Activated CD8-positive, alpha-beta T cell treated with anti-CD3 and anti-CD28 coated beads for 36 hours (primary cell): ENCODE data around the gene IL20. TPM values are rescaled to one million over a fixed set of nuclear protein-coding genes. Genes with fewer than 3 reads are reported as not detected.

Experiments
- ATAC-seq: fragments of 200-7000 bp; cut with Tn5 transposase; one replicate; pipeline ENCODE4 v1.10.0; 2021; ENCODE audit warnings: mild to moderate bottlenecking, moderate library complexity
- CTCF ChIA-PET: fragments of 350-600 bp; sonication (Branson Sonifier 250); formaldehyde crosslinking; loops from one replicate; lab custom pipeline; 2021; ENCODE audit warnings: antibody characterized with exemption; lab: Charles Lee
- POLR2A ChIA-PET: fragments of 350-600 bp; sonication (Branson Sonifier 250); formaldehyde crosslinking; loops from one replicate; lab custom pipeline; 2021; ENCODE audit warnings: antibody characterized with exemption; lab: Charles Lee
- DNase-seq: peaks from one replicate; pipeline ENCODE4 v3.0.0-alpha.2; 2020
- H3K27ac Mint-ChIP-seq: one replicate; pipeline ENCODE4 v1.8.0; 2021; ENCODE audit warnings: mild to moderate bottlenecking, mixed read lengths
- H3K27me3 Mint-ChIP-seq: one replicate; pipeline ENCODE4 v1.8.0; 2021; ENCODE audit warnings: mixed read lengths
- H3K36me3 Mint-ChIP-seq: one replicate; pipeline ENCODE4 v1.8.0; 2021; ENCODE audit warnings: low read depth, mixed read lengths
- H3K4me1 Mint-ChIP-seq: one replicate; pipeline ENCODE4 v1.8.0; 2021; ENCODE audit warnings: low read depth, mixed read lengths
- H3K4me3 Mint-ChIP-seq: one replicate; pipeline ENCODE4 v1.8.0; 2021; ENCODE audit warnings: mild to moderate bottlenecking, moderate library complexity, mixed read lengths
- H3K9me3 Mint-ChIP-seq: one replicate; pipeline ENCODE4 v1.8.0; 2021; ENCODE audit warnings: mixed read lengths
- CTCF ChIP-seq: fragments of 200-600 bp; IDR thresholded peaks from one replicate; pipeline ENCODE4 v1.8.0; 2022; ENCODE audit warnings: antibody characterized with exemption, mild to moderate bottlenecking
- intact Hi-C: fragments of 100-400 bp; cut with micrococcal nuclease; formaldehyde crosslinking; loops from one replicate; pipeline ENCODE4 v1.10.0; 2022
- total RNA-seq, 2 experiments: library from RNA; stranded (reverse); gene quantifications; one replicate each; pipeline ENCODE4 v1.2.3, GENCODE V29; 2021

Gene IL20
- total RNA-seq, 2 experiments from 2014 or later, result not detected

DNA sequence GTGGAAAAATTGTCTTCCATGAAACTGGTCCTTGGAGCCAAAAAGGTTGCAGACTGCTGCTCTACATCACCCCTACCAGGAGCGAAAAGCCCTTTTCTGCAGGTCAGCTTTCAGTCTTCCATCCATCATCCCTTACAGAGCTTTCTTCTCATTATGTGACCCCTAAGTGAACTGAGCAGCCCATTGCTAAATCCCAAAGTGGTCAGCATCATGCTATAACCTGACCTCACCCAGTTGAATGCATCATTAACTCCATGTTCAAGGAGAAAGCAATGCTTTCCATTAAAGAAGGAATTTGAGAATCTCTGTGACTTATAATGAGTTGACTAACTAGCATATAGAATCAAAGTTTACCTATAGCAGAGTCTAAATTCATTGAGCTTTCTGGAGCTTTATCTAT, 21.4 kb downstream of the IL20 start:
- intact Hi-C loops, result no loop called here
- ATAC-seq, result no peak
- POLR2A ChIA-PET, result interaction anchor here (0.6 kb wide), 1 partner anchor 174 kb away, joined by 3 read pairs; no protein-coding TSS in a partner anchor

DNA sequence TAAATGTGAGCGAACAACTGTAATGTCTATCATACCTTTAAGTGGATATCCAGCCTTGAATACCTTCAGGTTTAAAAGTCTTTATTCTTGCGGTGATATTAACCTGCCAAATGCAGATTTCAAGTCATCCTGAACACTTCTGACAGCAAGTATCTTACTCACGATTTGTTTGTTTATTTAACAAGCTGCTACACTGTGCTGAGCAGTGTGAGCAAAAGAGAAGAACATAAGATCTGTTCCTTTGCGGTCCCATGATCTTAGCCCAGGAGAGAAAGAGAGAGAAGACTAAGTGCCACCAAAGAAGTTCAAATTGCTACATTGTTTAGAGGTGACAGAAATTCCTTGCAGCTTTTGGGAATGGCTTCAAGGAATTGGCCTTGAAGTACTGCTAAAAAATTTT, 22.3 kb downstream of the IL20 start:
- ATAC-seq, result no peak
- POLR2A ChIA-PET, result interaction anchor here (0.7 kb wide), 1 partner anchor 13 kb away, joined by 3 read pairs; no protein-coding TSS in a partner anchor

More for the DNA sequence above, 21.4 kb downstream of the IL20 start:
- Mint-ChIP-seq H3K4me1 (peaks cover 27% of the 10 kb centered on the region), H3K4me3 (no peak overlapping the region), H3K27me3 (no peaks in the 10 kb centered on the region), H3K9me3 (no peaks in the 10 kb centered on the region), H3K36me3 (no peaks in the 10 kb centered on the region), H3K27ac (no peak overlapping the region)
- CTCF ChIA-PET, result interaction anchor here (0.6 to 3.0 kb wide), 7 partner anchors 10 to 890 kb away, joined by 3 to 16 read pairs (median 3); partner anchors contain the start of gene IL20
- DNase-seq, result no peak
- TF ChIP-seq CTCF, result no peak

GRCh38 chr1:206890125-206891060, 25.0 kb downstream of the IL20 start:
- Mint-ChIP-seq H3K4me1 (peaks cover 49% of the 10 kb centered on the region), H3K9me3 (no peaks in the 10 kb centered on the region), H3K27ac (peak overlapping the region; percentile 4), H3K36me3 (no peaks in the 10 kb centered on the region), H3K27me3 (no peaks in the 10 kb centered on the region), H3K4me3 (no peak overlapping the region)
- CTCF ChIA-PET, result interaction anchor here (0.6 to 2.9 kb wide), 4 partner anchors 7 to 45 kb away, joined by 3 to 14 read pairs (median 6); partner anchors contain the start of gene IL20
- ATAC-seq, result peak; percentile 65
- intact Hi-C loops, result no loop called here
- DNase-seq, result no peak
- POLR2A ChIA-PET, result interaction anchor here (0.9 kb wide), 1 partner anchor 11 kb away, joined by 4 read pairs; no protein-coding TSS in a partner anchor
- no peak for TF ChIP-seq CTCF

More for the DNA sequence above, 22.3 kb downstream of the IL20 start:
- intact Hi-C loops, result no loop called here
- Mint-ChIP-seq H3K36me3 (no peaks in the 10 kb centered on the region), H3K9me3 (no peaks in the 10 kb centered on the region), H3K4me1 (peaks cover 29% of the 10 kb centered on the region), H3K27me3 (no peaks in the 10 kb centered on the region), H3K27ac (no peak overlapping the region), H3K4me3 (no peak overlapping the region)
- CTCF ChIA-PET, result interaction anchor here (0.7 to 3.0 kb wide), 8 partner anchors 10 to 94 kb away, joined by 3 to 16 read pairs (median 4); partner anchors contain the start of genes IL20 and IL24
- DNase-seq, result no peak
- no peak for TF ChIP-seq CTCF

DNA sequence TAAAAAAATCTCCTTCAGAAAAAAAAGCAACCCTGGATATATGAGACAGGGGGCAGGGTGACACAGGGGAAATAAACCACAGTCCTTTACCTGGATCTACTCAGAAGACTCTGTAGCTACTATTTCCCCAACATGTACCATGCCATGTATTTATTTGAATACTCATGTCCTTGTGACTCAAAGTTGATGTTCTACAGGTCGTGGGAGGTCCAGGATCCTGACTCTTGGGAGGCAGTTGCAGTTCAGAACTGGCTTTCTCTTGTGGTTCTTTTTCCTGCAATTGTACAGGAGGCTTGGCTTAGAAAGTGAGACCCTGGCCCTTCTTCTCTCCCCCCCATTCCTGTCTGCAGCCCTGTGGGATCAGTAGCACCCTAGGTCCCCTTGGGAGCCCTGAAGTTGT, 26.0 kb downstream of the IL20 start:
- H3K27me3 Mint-ChIP-seq, result no peaks in the 10 kb centered on the region
- H3K27ac Mint-ChIP-seq, result no peak overlapping the region
- no peak overlapping the region for H3K4me3 Mint-ChIP-seq
- H3K9me3 Mint-ChIP-seq, result no peaks in the 10 kb centered on the region
- H3K4me1 Mint-ChIP-seq, result peaks cover 59% of the 10 kb centered on the region
- POLR2A ChIA-PET, result no interaction called here
- intact Hi-C loops, result no loop called here
- TF ChIP-seq CTCF, result no peak
- CTCF ChIA-PET, result interaction anchor here (1.5 to 2.9 kb wide), 4 partner anchors 8 to 42 kb away, joined by 3 to 14 read pairs (median 6); partner anchors contain the start of gene IL20
- DNase-seq (no peak), ATAC-seq (no peak)
- H3K36me3 Mint-ChIP-seq, result no peaks in the 10 kb centered on the region
